Vagina (tissue), 2 donors: ENCODE results near the gene EXD2.

ENCODE experiments used
- POLR2A ChIP-seq, 2 donors: fragments of 450-650 bp; IDR thresholded peaks; one replicate each; pipeline ENCODE4 v1.6.1; 2017; ENCODE audit warnings: antibody characterized with exemption in 2 of 2, mild to moderate bottlenecking in 2 of 2, moderate library complexity in 2 of 2
- TF ChIP-seq, protein P1 (sequence below), 3 experiments: fragments of 450-650 bp in 2 of 3; fragments of 200-600 bp in 1 of 3; sonication (generic) in 1 of 3; IDR thresholded peaks; one replicate each; pipeline ENCODE4 v1.5.1; 2017 to 2019; ENCODE audit warnings: antibody characterized with exemption in 3 of 3, mild to moderate bottlenecking in 2 of 3, moderate library complexity in 2 of 3

- TF ChIP-seq, protein P1, sequence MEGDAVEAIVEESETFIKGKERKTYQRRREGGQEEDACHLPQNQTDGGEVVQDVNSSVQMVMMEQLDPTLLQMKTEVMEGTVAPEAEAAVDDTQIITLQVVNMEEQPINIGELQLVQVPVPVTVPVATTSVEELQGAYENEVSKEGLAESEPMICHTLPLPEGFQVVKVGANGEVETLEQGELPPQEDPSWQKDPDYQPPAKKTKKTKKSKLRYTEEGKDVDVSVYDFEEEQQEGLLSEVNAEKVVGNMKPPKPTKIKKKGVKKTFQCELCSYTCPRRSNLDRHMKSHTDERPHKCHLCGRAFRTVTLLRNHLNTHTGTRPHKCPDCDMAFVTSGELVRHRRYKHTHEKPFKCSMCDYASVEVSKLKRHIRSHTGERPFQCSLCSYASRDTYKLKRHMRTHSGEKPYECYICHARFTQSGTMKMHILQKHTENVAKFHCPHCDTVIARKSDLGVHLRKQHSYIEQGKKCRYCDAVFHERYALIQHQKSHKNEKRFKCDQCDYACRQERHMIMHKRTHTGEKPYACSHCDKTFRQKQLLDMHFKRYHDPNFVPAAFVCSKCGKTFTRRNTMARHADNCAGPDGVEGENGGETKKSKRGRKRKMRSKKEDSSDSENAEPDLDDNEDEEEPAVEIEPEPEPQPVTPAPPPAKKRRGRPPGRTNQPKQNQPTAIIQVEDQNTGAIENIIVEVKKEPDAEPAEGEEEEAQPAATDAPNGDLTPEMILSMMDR (IDR thresholded peaks at IDR 0.05) = no peak
- TF ChIP-seq POLR2A (IDR thresholded peaks at IDR 0.05) = no peak
Observed at GRCh38 chr14:69270795-69271708, 79.8 kb downstream of the EXD2 start.
